ENCODE results near the gene TEAD1.

Gene TEAD1

GRCh38 chr11:12842933-12843636 lies 168.9 kb downstream of the TEAD1 start:
- peak; percentile 85 for DNase-seq

DNA sequence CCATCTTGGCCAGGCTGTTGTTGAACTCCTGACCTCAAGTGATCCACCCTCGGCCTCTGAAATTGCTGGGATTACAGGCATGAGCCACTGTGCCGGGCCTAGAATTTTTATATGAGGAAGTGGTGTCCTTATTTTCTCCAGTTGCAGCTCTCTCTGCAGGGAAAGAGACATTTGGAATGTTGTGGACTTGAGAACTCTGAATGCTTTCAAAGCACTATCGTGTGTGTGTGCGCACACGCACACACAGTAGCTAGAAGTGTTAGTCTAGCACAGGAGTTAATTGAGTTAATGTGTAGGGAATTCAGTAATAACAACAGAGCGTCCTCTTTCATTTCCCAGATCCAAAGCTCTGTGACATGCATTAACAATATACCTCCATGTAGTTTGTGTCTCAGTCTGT lies 170.9 kb downstream of the TEAD1 start:
- DNase-seq, result no peak

GRCh38 chr11:12845739-12846358 lies 171.6 kb downstream of the TEAD1 start:
- no peak for DNase-seq

- no peak for DNase-seq
Observed at GRCh38 chr11:12846786-12847615, 172.8 kb downstream of the TEAD1 start.

GRCh38 chr11:12848413-12848812 lies 174.2 kb downstream of the TEAD1 start:
- DNase-seq, result no peak

DNA sequence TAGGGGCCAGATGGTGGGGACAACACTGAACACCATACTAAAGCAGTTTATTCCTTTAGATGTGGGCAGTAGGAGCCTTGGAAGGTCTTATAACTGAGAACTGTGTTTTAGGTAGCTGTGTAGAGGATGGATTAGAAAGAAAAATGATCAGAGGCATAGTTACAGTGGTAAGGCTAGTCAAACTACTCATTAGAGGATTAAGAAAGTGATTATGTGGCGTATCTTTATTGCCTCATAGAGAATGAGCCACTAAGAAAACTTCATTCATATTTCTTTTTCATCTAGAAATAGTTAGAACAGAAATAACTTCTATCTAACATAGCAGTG lies 179.1 kb downstream of the TEAD1 start:
- DNase-seq, result no peak

GRCh38 chr11:12853652-12854296 lies 179.6 kb downstream of the TEAD1 start:
- DNase-seq, result peak; percentile 66

DNA sequence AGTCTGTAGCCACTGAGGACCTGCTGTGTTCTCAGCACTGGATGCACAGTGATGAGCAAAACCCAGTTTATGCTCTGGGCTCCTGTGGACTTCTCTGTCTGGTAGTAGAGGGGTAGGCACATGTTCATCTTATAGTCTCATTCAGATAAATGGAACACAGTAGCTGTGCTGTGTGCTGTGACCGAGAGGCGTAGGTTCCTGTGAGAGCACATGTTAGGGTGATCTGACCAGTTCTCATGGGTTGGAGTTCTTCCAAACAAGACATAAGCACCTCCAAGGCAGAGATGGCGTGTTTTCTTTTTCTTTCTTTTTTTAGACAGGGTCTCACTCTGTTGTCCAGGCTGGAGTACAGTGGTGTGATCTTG lies 180.1 kb downstream of the TEAD1 start:
- no peak for DNase-seq

- DNase-seq, result no peak
Observed at GRCh38 chr11:12854829-12855228, 180.6 kb downstream of the TEAD1 start.

GRCh38 chr11:12856338-12856737 lies 182.1 kb downstream of the TEAD1 start:
- no peak for DNase-seq

- DNase-seq, result no peak
Observed at GRCh38 chr11:12857572-12857971, 183.4 kb downstream of the TEAD1 start.

DNA sequence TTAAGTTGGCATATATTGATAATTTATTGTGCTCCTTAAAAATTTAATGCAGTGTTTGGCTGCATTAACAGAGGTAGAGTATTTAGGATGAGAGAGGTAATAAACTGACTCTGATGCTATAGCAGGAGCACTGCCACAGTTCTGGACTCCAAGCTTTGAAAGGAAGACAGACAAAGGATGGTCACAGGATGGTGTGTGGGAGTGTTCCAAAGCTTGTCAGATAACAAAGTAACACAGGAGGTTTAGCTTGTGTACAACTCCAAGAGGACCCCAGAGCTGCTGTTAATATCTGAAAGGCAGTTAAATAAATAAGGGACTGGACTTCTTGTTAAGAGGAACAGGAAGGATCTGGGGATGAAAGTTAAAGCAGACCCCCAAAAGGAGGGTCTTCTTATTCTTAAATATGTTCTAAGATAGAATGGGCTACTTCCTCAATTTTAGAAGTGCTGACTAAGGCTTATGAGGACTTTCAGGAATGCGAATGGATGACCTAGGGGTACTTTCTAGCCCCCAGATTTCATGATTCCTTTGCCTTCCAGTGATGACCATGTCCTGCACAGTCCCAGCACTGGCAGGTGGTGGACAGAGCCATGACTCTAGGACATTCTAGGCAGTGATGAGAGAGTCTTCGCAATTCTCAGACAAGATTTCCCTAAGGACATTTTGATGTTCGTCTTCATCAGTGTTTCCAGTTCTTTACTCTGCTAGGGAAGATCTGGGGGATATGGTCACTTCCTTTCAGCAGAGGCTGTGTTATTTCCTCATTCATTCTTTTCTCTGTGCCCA lies 185.8 kb downstream of the TEAD1 start:
- DNase-seq, result peak; percentile 73

- DNase-seq, result no peak
Observed at GRCh38 chr11:12860827-12861226, 186.6 kb downstream of the TEAD1 start.

DNA sequence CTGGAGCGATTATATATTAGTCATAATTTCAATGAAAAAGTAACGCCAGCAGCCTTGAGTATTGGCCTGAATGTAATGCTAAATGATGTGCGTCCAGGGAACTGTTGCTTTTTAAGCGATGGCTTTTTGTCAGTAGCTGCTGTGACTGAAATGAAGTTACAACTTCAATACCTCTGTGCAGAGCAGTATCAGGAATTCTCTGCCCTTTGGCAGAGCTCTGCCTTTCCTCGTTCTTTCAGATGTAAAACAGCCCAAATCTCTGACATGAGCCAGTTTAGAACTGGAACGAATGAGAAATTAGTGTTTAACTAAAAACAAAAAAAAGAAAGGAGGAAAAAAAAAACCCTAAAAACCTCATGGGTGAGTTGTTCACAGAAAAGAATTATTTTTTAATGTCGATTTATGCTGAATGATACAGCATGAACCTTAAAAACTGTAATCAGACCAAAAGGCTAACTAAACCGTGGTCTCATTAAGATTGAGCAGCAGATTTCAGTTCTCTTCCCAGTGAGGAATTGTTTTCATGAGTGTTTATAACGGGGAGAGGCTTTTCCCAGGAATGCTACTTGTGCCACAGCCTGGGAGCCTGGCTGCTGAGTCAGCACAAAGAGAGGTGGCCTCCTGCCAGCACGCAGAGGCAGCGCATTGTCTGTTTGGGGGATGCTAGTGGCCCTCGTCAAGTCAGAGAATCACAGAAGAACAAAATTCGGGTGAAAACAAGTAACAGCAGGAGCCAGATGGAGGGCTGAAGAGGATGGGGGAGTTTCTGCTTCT lies 188.7 kb downstream of the TEAD1 start:
- no peak for DNase-seq

DNA sequence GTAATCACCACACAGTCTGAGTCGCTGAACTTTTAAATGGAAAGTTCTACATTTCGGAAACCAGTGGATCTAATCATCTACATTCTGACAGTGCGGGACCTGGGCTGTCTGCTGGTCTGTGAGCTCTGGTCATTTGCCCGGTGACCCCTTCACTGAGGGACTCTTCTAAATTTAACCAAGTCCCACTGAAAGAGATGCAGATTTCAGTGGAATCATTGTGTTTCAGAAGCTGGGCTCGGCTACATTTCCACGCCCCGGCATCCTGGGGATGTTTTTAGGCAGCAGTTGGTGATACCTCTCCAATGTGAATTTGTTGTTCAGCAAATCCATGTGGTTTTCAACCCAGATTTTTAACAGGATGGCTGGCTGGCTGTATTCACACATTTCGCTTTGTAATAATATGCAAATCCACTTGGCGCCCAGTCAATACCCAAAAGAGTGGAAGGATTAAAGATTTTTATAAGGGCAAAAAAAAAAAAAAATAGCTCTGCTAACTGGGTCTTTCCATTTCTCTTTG lies 189.4 kb downstream of the TEAD1 start:
- no peak for DNase-seq

DNA sequence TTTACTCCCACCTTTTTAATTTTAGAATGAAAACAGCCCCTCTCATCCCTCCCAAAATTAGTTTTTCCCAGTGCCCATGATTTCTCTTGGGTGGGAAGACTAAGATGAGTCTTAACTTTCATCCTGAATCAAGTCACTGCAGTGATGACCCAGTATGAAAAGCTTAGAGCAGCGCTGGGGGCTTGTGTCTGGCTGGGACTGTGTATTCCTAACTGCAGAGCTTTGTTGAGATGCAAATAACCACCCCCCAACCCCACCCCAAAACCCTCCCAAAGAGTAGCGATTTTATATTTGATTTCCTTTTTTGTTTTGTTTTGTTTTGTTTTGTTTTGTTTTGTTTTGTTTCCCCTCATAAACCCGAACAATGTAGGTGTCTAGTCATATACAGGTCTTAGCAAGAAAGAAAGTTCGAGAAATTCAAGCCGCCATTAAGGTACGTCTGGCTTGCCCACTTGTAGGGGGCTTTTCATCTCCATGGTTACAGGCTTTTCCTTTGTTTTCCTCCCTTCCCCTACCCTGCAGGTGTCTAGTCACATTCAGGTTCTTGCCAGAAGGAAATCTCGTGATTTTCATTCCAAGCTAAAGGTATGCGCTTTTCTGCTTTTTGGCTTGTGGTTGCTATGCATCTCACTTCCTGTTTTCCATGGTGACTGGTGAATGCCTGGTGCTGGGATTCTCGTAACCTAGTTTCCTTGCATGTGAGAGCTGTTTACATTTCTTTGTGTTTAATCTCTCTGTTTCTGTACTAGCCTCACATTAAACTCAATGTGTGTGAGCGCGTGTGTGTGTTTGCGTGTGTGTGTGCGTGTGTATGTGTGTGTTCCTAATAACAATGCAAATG lies 190.3 kb downstream of the TEAD1 start:
- peak; percentile 4 for DNase-seq

GRCh38 chr11:12865863-12866595 lies 191.8 kb downstream of the TEAD1 start:
- no peak for DNase-seq

DNA sequence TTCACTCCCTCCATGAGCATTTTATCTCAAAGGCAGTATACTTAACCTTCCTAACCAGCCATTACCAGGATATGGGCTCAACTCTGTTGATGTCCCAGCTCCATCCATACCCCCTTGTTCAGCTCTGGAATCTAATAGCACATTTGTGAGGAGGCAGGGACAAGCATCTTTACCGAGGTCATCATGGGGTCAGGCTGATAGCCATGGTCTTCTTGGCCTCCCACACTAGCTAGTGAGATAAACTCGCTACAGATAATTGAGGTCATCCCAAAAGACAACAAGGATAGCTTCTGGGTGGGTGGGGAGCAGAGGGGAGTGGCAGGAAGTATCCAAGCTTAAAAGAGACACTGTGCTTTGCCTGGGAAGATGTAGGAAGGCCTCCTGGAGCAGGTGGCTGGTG lies 193.3 kb downstream of the TEAD1 start:
- DNase-seq, result no peak

DNA sequence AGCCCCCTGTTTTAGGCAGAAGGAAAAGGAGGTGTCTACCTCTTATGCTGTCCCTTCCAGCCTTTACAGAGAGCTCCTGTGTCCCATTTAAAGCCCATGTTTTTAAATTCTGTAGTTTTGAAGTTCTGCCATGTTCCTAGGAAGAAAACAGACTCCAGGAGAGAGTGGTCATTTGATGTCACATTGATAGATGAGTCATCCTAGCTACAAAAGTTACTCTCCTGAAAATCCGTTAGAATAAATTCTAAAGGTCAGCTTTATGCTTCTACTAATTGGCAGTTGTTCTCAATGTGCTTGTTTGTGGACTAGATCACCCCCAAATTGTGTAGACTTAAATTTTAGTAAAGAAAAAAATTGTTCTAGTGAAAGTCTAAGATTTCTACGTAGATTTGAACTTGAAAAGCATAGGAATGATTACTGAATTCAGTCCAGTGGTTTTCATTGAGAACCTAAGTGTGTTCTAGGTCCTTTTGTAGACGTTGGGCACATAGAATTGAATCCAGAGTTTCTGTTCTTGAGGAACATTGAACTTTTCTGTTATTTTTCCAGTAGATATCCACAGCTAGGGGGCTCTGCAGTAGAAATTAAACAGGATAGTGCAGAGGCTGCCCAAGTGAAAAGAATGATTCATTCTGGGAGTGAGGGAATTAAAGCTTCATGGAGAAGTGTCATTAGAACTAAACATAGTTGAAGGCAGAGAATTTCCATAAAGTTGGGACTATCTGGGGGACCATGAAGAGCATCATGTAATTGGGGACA lies 194.3 kb downstream of the TEAD1 start:
- no peak for DNase-seq

All from OCI-M1 (cell line).